GM21737 (cell line): ENCODE data around the gene KCTD13.
A peak's percentile ranks its signal among the peaks of the same experiment; 100 is the strongest.
"Not testable (repeated sequence)": the region's sequence is repeated elsewhere in the genome, so short reads cannot be mapped to it uniquely, and the experiment has no call there.

Experiments used
- ATAC-seq: cut with Tn5 transposase; IDR thresholded peaks from one replicate; pipeline ENCODE4 v1.9.1; 2021; ENCODE audit warnings: mild to moderate bottlenecking, moderate library complexity; ENCODE audit not compliant: unreplicated experiment

The KCTD13 gene

DNA sequence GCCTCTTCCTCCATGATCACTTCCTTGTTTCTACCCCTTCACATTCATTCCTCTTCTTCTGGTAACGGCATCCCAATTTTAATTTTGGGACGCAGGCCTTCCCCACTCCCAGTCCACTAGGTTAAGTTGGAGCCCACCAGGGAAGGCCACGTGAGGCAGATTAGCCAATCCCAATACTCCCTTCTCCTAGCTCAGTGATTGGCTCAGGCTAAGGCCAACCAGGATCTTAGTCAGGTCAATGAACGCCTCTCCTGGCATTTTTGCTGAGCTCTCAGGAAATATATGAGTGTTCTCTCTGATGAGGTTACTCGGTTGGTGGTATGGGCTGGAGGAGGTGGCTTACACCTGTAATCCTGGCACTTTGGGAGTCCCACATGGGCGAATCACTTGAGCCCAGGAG lies 42.0 kb downstream of the KCTD13 start:
- no peak for ATAC-seq

DNA sequence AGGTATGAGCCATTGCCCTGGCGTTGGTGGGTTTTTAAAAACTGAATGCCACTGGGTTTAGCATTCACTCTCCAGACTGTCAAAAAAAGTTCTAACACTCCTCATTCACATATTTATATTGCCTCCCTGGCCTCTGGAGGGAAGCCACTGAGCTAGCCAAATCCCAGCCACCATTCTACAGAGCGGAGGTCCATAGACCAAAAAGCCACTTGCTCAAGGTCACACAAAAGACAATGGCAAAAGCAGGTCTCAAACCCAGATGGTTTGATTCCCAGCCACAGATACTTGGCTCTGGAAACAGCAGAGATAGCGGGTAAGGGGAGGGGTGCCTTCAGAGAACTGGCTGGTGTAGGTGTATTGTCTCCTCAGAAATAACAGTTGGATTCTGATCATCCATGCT lies 45.0 kb downstream of the KCTD13 start:
- no peak for ATAC-seq

DNA sequence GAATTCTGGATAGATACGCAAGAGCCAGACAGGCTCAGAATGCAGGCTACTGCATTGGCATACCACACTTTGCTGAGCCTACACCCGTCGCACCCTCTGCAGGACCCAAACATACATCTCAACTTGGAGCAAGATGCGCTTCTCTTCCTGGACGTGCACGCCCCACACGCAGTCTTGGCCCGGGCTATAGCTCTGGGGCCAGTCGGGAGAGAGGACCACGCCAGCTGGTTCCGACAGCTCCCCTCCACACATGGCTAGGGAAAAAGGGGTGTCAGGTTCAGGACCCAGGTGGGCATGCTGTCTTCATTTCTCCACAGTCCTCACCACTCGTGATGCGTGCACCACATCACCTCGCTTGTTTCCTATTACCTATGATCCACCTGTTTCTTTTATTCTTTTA lies 47.9 kb downstream of the KCTD13 start:
- no peak for ATAC-seq

DNA sequence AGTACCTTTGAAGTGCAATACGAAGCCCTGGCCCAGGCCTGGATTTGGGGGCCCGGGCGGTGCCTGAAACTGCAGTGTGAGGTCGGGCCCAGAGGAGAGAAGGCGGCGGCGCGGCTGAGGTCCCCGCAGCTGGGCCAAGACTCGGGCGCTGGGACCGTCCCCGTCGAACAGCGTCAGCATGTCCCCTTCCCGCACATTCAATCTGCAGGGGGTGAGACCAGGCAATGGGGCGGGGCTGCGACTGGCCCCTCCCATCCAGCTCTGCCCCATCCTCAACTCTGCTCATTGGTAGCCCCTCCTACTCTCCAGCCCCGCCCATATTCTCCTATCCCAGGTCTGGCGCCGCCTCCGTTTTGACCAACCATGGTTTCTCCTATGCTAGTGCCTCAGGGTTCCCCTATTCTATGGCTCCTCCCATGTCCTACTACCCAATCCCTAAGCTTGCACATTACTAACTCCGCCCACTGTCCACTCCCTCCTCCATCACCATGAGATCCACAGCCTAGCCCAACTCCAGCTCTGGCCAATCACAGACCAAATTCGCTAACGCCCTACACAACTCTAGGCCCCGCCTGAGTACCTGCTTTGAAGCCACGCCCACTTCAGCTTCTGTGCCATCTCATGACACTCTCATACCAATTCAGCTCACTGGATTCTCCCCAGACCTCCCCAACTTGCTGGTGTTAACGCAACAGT lies 48.6 kb downstream of the KCTD13 start:
- no peak for ATAC-seq

DNA sequence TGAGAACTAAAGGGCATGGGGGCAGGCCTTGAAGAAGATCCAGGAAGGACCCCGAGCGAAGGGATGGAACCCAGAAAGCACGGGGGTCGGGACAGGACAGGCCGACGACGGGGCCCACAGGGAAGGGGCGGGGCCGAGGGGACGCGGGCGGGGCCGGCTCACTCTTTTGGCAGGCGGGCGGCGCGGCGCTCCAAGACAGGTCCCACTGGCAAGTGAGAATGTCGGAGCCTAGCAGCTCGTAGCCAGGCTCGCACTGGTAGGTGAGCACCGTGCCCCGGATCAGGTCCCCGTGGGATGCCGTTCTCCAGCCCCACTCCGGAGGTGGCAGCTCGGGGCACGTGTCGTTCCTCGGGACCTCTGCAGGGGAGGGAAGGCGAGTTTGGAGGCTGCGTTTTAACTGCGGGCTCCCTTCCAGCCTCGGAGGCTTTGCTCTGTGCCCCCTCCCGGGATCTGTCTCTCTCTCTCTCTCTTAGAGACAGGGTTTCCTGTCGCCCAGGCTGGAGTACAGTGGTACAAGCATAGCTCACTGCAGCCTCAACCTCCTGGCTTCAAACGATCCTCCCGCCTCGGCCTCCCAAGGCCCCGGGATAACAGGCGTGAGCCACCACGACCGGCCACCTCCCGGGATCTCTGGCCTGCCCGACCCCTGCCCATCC lies 49.3 kb downstream of the KCTD13 start:
- no peak for ATAC-seq

DNA sequence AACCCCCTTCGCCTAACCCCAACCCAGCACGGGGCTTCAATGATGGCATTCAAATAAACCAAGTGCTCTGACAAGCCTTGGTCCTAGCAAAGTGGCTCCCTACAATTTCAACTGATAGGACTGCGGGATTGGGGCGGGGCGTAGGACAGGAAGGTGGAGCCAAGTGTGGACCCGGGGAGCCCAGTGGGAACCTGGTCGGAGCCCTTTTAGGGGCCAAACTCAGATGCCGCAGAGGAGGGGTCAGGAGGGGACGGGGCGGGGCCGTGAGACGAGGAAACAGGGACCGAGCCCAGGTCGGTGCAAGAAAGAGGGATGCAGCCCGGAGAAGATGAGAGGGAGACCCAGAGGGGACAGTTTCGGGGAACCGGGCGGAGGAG lies 49.8 kb downstream of the KCTD13 start:
- ATAC-seq, result no peak

DNA sequence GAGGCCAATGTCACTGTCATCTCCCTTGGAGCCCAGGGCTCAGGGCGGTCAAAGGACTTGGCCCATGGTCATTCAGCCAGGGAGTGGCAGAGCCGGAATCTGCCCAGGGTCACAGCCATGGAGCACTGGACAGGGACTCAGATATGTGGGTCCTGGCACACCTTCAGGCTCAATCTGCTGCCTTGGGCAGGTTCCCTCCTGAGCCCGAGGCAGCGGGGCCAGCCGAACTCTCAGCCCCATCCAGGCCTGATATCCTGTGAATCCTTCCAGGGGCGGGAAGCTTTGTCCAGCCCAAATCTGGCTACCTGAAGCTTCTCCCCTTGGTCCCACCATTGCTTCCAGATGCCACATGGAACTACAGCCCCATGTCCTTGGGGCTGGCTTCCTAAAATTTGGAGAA lies 50.8 kb downstream of the KCTD13 start:
- no peak for ATAC-seq

DNA sequence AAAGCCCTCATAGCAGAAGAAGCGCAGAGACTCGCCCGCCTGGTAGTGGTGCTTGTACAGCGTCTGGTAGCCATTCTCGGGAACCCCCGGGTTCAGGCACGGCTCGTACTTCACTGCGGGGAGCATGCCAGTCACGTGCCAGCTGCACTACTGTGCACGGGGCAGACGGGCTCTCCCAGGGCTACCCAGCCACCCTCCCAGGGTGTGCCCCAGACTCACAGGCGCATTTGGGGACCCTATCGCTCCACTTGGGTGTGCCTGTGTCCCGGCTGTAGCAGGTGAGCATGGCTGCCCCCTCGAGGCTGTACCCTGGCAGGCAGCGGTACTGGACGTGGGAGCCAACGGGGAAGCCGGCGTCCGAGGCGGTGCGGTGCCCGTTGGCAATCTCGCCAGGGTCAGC lies 52.7 kb downstream of the KCTD13 start:
- no peak for ATAC-seq

DNA sequence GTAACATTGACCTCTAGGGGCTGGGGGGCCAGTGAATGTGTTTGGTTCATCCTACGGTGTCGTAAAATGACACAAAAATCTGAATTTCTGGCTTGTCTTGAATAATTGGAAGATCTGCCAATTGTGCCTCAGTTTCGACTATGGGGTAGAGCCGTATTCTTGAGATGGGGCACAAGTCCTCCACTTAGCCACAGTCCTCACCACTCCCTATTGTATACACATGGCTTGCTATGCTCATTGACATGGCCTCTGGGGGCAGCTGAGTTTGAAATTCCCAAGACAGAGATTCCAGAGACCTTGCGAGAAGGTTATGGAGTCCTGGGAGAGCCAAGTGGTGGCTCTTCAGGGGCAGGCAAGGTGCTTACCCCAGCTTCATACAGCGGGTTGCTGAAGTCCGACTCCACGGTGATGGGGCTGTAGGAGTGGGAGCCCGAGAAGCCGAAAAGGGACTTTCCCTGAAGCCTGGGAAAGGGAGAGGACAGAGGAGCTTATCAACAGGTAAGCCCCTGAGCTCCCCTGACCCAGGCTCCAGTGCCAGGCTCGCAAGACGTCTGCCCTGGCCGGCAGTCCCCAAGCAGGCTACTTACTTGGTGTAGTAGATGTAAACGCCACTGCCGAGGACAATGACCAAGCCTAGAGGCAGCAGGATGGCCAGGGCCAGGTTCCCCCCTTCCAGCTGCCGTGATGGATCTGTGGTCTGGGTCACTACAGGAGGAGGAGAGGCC lies 54.0 kb downstream of the KCTD13 start:
- no peak for ATAC-seq

DNA sequence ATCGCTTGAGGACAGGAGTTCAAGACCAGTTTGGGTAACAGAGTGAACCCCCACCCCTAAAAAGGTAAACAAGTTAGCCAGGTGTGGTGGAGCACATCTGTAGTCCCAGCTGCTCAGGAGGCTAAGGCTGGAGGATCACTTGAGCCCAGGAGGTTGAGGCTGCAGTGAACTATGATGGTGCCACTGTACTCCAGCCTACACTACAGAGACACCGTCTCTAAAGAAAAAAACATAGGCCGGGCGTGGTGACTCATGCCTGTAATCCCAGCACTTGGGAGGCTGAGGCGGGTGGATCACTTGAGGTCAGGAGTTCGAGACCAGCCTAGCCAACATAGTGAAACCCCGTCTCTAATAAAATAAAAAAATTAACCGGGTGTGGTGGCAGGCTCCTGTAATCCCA lies 57.0 kb downstream of the KCTD13 start:
- ATAC-seq, result not testable (repeated sequence)

DNA sequence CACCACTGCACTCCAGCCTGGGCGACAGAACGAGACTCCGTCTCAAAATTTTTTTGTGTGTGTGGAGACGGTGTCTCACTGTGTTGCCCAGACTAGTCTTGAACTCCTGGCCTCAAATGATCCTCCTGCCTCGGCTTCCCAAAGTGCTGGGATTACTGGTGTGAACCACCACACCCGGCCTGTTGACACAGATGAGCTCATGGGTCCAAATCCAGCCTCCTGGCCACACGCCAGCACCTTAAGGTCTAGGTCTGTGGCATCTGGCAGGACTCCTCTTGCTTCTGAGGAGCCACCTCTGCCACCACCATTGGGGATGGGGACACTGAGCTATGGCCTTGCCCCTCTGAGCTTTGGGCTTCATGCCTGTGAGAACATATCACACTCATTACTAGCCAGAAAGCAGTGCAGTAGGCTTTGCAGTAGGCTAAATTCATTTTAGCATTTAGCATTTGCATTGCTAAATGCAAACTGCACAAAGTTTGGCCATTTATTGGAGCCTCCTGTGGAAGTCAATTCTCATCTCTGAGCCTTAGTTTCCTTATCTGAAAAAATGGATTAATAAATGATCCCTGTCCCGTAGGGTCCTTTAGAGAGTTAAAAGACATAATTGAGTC lies 57.5 kb downstream of the KCTD13 start:
- no peak for ATAC-seq

DNA sequence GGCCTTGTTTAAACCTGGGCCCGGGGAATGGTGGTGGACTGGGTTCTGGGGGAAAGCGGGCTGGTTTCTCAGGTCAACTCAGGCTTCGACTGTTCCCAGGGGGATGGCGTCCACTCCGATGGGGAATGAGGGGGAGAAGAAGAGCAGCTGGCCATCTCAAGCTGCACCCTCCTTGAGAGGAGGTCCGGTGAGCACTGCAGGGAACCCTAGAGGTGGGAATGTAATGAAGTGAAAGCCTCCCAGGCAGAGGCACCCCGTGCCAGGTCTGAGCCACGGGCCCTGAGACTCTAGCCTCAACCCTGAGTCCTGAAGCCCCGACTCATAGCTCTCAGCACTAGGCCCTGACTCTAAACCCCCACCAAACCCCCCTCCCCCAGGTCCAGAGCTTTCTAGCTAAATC lies 61.8 kb downstream of the KCTD13 start:
- ATAC-seq, result no peak

DNA sequence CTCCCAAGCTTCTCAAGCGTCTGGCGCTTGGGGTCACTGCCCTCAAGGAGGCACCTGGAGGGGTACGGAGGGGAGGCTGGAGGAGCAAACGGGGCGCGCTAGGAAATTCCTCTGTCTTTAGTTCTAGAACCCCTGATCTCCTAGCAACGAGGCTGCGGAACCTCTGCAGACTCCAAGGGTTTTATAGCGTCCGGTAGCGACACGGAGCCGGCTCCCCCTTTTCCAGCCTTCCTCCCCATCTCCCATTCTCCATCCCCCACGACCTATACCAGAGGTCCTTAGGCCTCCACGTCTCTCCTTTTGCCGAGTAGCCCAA lies 62.4 kb downstream of the KCTD13 start:
- ATAC-seq, result no peak

DNA sequence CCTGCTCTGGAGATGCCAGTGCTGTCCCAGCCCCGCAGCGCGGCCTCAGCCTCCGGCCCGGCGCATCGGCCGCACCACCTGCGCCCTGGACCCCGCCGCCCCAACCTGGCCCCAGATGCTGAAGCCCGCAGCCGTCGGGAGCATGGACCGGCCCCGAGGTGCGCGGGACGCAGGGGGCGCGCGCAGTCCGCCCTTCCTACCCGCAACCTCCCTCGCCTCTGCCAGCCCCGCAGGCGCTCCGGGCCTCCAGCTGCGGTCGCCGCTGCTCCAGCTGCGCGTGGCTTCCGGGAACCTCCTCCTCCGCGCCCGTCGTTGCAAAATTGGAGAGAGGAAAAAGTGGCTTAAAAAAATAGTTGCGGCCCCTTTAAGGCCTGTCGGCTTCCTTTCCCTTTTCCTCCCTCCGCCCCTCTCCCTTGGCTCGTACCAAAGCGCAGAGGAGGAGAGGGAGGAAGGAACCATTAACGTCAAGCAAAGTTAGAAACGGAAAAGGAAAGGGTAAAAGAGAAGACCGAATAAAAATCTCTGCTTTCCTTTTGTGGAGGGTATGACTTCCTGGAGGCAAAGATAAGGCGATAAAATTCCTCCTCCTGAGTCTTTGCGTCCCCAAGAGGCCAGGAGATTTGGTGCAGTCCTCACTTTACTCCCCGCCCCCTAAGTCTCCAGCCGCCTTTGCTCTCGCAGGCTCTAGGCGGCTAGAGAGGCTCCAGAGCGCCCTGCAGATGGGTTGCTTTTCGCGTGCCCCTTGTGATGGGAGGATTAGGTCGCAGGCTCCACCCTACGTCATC lies 63.0 kb downstream of the KCTD13 start, which contains the start of gene CDIPT:
TSS of gene CDIPT (minus strand) at position 343 of the 785 bp plus-strand sequence. CDS start 369 bp downstream, outside the sequence.
- ATAC-seq, result peak; percentile 90

DNA sequence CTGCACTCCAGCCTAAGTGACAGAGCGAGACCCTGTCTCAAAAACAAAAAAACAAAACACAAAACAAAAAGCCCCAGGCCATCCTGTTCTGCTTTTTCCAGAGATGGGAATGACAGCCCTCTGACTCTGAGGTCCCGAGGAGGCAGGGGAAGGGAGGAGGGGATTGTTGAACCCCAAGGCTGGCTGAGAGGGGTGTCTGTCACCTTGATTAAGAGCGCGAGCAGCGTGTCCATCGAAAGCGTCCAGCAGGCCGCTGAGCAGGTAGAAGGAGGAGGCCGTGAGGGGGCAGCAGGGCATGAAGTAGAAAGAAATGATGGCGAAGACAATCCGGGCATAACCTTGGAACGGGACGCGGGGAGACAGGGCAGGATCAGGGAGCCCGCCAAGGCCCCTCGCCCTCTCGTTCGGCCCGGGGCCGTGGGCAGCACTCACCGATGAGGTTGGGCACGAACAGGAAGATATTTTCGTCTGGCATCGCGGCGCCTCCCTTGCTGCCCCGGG lies 63.6 kb downstream of the KCTD13 start:
- ATAC-seq, result no peak

DNA sequence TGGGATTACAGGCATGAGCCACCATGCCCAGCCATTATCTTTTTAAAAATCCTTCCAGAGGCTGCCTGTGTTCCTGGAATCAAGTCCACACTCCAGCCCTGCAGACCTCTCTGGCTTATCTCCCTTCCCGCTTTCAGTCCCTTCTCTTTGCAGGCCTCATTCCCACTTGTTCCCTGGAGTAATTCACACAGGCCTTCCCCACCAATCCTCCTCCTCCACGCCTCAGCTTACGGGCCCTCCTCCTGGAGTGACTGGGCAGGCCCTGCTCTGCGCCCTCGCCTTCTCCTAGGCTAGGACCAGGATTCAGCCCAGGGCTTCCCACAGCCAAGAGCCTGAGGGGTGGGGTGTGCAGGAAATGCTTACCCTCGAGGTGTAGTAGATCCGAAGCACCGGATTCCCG lies 65.8 kb downstream of the KCTD13 start:
- ATAC-seq, result no peak

DNA sequence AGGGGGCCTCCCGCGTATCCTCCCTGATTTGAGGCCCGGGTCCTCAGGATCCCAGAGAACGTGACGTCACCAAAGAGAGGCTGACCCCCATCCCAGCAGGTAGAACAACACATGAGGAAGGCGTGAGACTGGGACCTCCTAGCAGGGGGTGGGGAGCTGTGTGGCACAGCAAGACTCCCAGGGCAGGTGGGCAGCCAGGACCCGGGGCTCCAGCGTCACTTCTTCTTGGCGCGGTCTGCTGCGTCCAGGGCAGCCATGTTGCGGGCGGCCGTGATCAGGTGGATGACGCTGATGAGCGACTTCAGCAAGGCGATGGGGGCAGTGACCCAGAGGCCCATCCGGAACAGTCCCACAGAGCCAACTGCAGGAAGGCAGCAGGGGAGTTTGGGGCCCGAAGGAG lies 67.1 kb downstream of the KCTD13 start:
- ATAC-seq, result no peak

DNA sequence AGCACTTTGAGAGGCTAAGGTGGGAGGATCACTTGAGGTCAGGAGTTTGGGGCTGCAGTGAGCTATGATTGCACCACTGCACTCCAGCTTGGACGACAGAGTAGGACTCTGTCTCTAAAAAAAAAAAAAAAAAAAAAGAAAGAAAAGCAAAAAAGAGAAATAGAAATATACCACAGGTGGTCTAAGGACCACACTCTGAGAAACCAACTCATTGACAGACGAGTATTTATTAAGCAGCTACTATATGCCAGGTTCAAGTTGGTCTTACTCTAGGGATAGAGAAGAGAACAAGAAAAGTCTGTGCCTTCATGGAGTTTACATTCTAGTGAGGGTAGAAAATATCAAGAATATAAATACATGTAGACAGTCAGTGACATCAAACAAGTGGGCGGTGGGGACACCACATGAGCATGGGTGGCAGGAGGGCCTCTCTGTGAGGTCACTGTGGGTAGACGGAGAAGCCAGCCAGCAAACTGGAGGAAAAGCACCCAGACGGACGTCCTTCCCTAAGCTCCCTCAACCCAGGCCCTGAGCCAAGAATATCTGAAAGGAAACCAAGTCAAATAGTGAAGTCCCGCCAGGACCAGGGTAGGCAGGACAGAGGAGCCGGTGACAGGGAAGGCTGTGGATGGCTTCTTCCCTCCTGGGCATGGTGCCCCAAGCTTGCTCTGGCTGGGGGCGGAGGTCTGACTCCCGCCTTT lies 67.7 kb downstream of the KCTD13 start:
- ATAC-seq, result no peak

DNA sequence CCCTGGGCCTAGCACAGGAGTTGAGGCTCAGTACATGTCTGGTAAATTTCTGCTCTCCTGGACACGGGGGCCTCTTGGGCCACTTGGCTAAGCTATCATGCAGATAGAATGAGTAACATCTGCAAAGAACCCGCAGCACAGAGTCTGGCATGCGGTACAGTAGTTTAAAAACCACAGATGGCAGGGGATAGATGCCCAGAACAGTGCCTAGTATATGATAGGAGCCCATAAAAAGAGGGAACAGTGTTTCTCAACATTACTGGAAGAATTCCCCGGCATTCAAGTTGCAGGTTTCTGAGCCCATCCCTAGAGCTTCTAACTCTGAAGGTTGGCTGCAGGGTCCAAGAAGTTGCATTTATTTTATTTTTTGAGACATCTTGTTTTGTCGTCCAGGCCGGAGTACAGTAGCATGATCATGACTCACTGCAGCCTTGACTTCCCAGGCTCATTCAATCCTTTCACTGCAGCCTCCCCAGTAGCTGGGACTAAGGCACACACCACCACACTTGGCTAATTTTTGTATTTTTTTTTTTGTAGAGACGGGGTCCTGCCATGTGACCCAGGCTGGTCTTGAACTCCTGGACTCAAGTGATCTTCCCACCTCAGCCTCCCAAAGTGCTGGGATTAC lies 68.8 kb downstream of the KCTD13 start:
- no peak for ATAC-seq
